Heart left ventricle (tissue), 16 donors: Measurements from ENCODE around the gene ZNF726. TPM values are rescaled to one million over a fixed set of nuclear protein-coding genes. Genes with fewer than 3 reads are reported as not detected.

Experiments used
- ATAC-seq, 4 donors: fragments of 200-7000 bp; cut with Tn5 transposase; one replicate each; pipeline ENCODE4 v1.9.1; 2020 to 2022; ENCODE audit warnings: moderate library complexity in 4 of 4, mild to moderate bottlenecking in 3 of 4, moderate number of reproducible peaks in 1 of 4
- DNase-seq, 5 donors: peaks; one replicate each; pipeline ENCODE4 v3.0.0-alpha.2; 2020
- H3K27ac ChIP-seq, 12 donors: fragments of 200-600 bp; sonication (generic) in 4 of 12; one replicate each; pipeline versions ENCODE4 v1.5.0 to v1.8.0; 2016 to 2022; ENCODE audit warnings: mild to moderate bottlenecking in 2 of 12
- H3K27me3 ChIP-seq, 9 donors: fragments of 200-600 bp; sonication (generic) in 2 of 9; one replicate each; pipeline versions ENCODE4 v1.5.1 to v1.8.0; 2016 to 2022; ENCODE audit warnings: mild to moderate bottlenecking in 3 of 9
- H3K36me3 ChIP-seq, 9 donors: fragments of 200-600 bp; sonication (generic) in 2 of 9; one replicate each; pipeline versions ENCODE4 v1.5.0 to v1.8.0; 2018 to 2022; ENCODE audit warnings: mild to moderate bottlenecking in 2 of 9
- H3K4me1 ChIP-seq, 12 donors: fragments of 200-600 bp; sonication (generic) in 4 of 12; one replicate each; pipeline versions ENCODE4 v1.5.0 to v1.8.0; 2016 to 2022; ENCODE audit warnings: mild to moderate bottlenecking in 3 of 12
- H3K4me3 ChIP-seq, 12 donors: fragments of 200-600 bp; sonication (generic) in 4 of 12; one replicate each; pipeline versions ENCODE4 v1.5.0 to v1.8.0; 2017 to 2022; ENCODE audit warnings: mild to moderate bottlenecking in 9 of 12, moderate library complexity in 4 of 12
- H3K9me3 ChIP-seq, 12 donors: fragments of 200-600 bp; sonication (generic) in 4 of 12; one replicate each; pipeline versions ENCODE4 v1.5.0 to v1.8.0; 2016 to 2022; ENCODE audit warnings: mild to moderate bottlenecking in 1 of 12
- POLR2A ChIP-seq, 2 donors: fragments of 450-650 bp; IDR thresholded peaks; one replicate each; pipeline ENCODE4 v1.6.1; 2017; ENCODE audit warnings: antibody characterized with exemption in 2 of 2, mild to moderate bottlenecking in 2 of 2, moderate library complexity in 2 of 2
- WGBS, 4 donors: extraction: QIAGEN DNeasy Blood & Tissue Kit in 2 of 4; methylation state at CpG; one replicate each; pipeline versions ENCODE4 v1.1.5 to v1.1.7; 2013 to 2018; 5-methylcytosine and 5-hydroxymethylcytosine counted together
- intact Hi-C, 10 donors: fragments of 100-400 bp; cut with DNase I; formaldehyde crosslinking; loops; one replicate each; pipeline versions ENCODE4 v1.11.1 to v1.14.2; 2022
- polyA plus RNA-seq, 2 donors: library from polyadenylated mRNA; stranded (reverse); fragments of 200-250 nt; gene quantifications; one replicate each; pipeline ENCODE4 v1.2.3, GENCODE V29; 2013
- total RNA-seq, 9 donors: library from RNA; depleted of rRNA in 2 of 9; stranded (reverse); fragments of >200 nt in 2 of 9; fragmentation: NEBNext Ultra II Directional in 3 of 9; extraction: Animal tissue kit (Norgen Biotek cat#: 25700) in 3 of 9; gene quantifications; one replicate each; pipeline versions ENCODE4 v1.1.0 to v1.2.4, GENCODE V29; 2016 to 2023
- TF ChIP-seq, protein P1 (sequence below), 12 donors: fragments of 200-600 bp; sonication (generic) in 4 of 12; IDR thresholded peaks; one replicate each; pipeline versions ENCODE4 v1.5.0 to v1.8.0; 2018 to 2022; ENCODE audit warnings: antibody characterized with exemption in 12 of 12, mild to moderate bottlenecking in 5 of 12
- donor health status: ischemic (EF 13 %, LVEDD 7.1; RV severe dilation, severe dysfunction).
- donor health status: healthy with polysubstance abuse.
- donor health status: DM: no; HTN: yes; CAD: no.
- donor health status: DM: no; HTN: no; CAD: no.
- donor health status: ischemic (EF 25% LVEDD 6.9; RV normal size, moderate dysfunction).
- donor health status: ischemic (EF 25% LVEDD 5.7; RV mildly dilated, moderate dysfunction).
- donor health status: healthy.
- donor health status: DM: yes; HTN: yes; CAD: no.
- donor health status: ischemic (EF 35%, LVEDD 5.7; RV mildly dilated, moderate dysfunction).
- donor health status: nonischemic (EF 11% LVEDD 7.7; RV severe dilation, severe dysfunction).
- donor health status: DM: yes; HTN: yes; CAD: no.
- donor health status: PGD.
- donor health status: ischemic (EF 29% LVEDD 5.4; RV normal size, mild dysfunction).
- donor health status: nonischemic (EF 23%, LVEDD 6.1; RV moderate dilation, normal function).

The ZNF726 gene
- total and polyA plus RNA-seq, 11 donors, result 0.11 to 1.5 (median 0.58) TPM; not detected in 2

- Histone ChIP-seq H3K27ac (no peak overlapping the region), H3K4me3 (no peak overlapping the region), H3K4me1 (no peaks in the 10 kb centered on the region), H3K9me3 (peaks cover 0 to 18% (median 0%) of the 10 kb centered on the region in 12 donors), H3K27me3 (no peaks in the 10 kb centered on the region), H3K36me3 (no peaks in the 10 kb centered on the region)
- ATAC-seq (no peak), DNase-seq (no peak)
- intact Hi-C loops, result no loop called here
- TF ChIP-seq, protein P1, sequence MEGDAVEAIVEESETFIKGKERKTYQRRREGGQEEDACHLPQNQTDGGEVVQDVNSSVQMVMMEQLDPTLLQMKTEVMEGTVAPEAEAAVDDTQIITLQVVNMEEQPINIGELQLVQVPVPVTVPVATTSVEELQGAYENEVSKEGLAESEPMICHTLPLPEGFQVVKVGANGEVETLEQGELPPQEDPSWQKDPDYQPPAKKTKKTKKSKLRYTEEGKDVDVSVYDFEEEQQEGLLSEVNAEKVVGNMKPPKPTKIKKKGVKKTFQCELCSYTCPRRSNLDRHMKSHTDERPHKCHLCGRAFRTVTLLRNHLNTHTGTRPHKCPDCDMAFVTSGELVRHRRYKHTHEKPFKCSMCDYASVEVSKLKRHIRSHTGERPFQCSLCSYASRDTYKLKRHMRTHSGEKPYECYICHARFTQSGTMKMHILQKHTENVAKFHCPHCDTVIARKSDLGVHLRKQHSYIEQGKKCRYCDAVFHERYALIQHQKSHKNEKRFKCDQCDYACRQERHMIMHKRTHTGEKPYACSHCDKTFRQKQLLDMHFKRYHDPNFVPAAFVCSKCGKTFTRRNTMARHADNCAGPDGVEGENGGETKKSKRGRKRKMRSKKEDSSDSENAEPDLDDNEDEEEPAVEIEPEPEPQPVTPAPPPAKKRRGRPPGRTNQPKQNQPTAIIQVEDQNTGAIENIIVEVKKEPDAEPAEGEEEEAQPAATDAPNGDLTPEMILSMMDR (IDR thresholded peaks at IDR 0.05), result no peak
- no peak for TF ChIP-seq POLR2A (IDR thresholded peaks at IDR 0.05)
- 91 to 94% (median 92%) methylated on average over 1 of the region's 1 CpG for WGBS, 4 donors
These were observed 28.7 kb downstream of the ZNF726 start for GRCh38 chr19:23943411-23943810.

DNA sequence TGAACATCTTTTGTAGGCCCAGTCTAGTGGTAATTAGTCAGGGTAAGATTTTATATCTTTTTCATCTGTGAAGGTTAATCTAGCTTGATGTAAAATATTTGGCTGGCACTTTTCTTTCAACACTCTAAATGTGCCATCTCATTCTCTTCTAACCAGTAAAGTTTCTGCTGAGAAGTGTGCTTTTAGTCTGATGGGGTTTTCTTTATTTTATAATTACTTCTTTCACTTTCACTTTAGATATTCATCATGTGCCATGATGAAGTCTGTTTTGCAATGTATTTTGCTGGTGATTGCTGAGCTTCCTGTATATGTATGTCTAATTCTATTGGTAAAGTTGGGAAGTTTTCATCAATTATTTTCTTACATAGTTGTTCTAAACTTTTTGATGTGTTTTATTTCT is 31.9 kb downstream of the ZNF726 start:
- H3K4me3 ChIP-seq, result no peak overlapping the region
- H3K27ac ChIP-seq, result no peak overlapping the region
- no peaks in the 10 kb centered on the region for H3K4me1 ChIP-seq
- H3K27me3 ChIP-seq, result no peaks in the 10 kb centered on the region
- H3K9me3 ChIP-seq, result peaks cover 0 to 18% (median 0%) of the 10 kb centered on the region in 12 donors
- TF ChIP-seq, protein P1 (IDR thresholded peaks at IDR 0.05), result no peak
- TF ChIP-seq POLR2A (IDR thresholded peaks at IDR 0.05), result no peak
- ATAC-seq (no peak), DNase-seq (no peak)
- no peaks in the 10 kb centered on the region for H3K36me3 ChIP-seq
- intact Hi-C loops, result no loop called here

- Histone ChIP-seq H3K4me3 (no peak overlapping the region), H3K27ac (no peak overlapping the region), H3K4me1 (no peaks in the 10 kb centered on the region), H3K9me3 (peaks cover 0 to 15% (median 0%) of the 10 kb centered on the region in 12 donors), H3K27me3 (no peaks in the 10 kb centered on the region), H3K36me3 (no peaks in the 10 kb centered on the region)
- no peak for DNase-seq
- intact Hi-C loops, result no loop called here
- TF ChIP-seq, protein P1 (IDR thresholded peaks at IDR 0.05), result no peak
- 77 to 89% (median 83%) methylated on average over 2 of the region's 2 CpGs for WGBS, 4 donors
- ATAC-seq, result no peak
These were observed 34.9 kb downstream of the ZNF726 start for GRCh38 chr19:23949611-23950010.

- WGBS, 4 donors, result 60 to 68% (median 66%) methylated on average over 5 of the region's 5 CpGs
- Histone ChIP-seq H3K36me3 (no peaks in the 10 kb centered on the region), H3K27ac (no peak overlapping the region), H3K27me3 (no peaks in the 10 kb centered on the region), H3K9me3 (peaks cover 0 to 7% (median 0%) of the 10 kb centered on the region in 12 donors), H3K4me1 (no peaks in the 10 kb centered on the region), H3K4me3 (no peak overlapping the region)
- intact Hi-C loops, result no loop called here
- TF ChIP-seq POLR2A (IDR thresholded peaks at IDR 0.05), result no peak
- TF ChIP-seq, protein P1 (IDR thresholded peaks at IDR 0.05), result no peak
- DNase-seq (no peak), ATAC-seq (no peak)
These were observed 41.4 kb downstream of the ZNF726 start for GRCh38 chr19:23956051-23956450.
